Skin of body (tissue), 2 donors: Measurements from ENCODE around the gene LMNTD1. TPM values are rescaled to one million over a fixed set of nuclear protein-coding genes. Genes with fewer than 3 reads are reported as not detected.
A peak's percentile ranks its signal among the peaks of the same experiment; 100 is the strongest.
"Not testable (repeated sequence)": the region's sequence is repeated elsewhere in the genome, so short reads cannot be mapped to it uniquely, and the experiment has no call there.

ENCODE experiments used
- DNase-seq: peaks from one replicate; lab custom pipeline; 2025; lab: John Stamatoyannopoulos, UW
- total RNA-seq: library from RNA; depleted of rRNA; stranded (reverse); fragments of >200 nt; gene quantifications from one replicate; pipeline ENCODE4 v1.2.3, GENCODE V29; 2014

The LMNTD1 gene
- total RNA-seq, 1 donor from 2014 or later: 1.2 TPM

DNA sequence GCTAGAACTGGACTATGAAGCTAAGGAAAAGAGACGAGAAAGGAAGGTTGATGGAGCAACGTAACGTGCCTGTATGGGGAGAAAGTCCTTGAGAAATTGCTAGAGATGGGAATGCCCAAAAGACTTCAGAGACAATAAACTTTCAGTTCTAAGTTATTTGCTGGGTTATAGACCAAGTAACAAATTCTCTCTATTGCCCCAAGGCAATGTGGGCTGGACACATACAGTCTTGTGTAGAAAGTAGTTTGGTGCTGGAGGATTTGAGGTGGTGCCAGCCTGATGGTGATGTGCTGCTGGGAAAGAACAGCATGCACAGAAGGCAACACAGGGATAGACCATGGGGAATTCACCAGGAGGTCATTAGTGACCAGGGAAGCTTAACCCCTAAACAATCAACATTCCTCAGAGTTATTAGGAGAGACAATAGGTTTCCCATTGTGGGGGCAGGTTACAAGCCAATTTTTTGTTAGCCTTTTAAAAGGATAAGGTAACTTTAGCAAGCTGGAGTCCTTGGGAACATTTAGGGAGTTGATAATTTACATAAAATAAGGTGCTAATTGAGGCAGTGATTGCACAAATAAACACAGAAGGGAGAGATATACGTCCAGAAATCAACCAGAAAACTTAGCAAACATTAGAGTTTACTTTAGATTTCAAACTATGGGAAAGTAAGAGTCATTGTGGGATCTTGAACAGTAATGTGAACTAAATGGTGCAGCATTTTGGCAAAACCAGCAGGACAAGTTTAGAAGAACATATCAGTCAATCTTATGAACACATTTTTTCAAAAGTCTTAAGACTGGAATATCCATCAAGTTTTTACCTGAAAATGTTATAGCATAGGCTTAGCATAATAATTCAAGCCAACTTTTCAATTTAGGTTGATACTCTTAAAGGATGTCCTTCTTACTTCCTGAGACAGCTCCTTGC is 61.4 kb downstream of the LMNTD1 start:
- DNase-seq: no peak

GRCh38 chr12:25488956-25489870 is 63.9 kb downstream of the LMNTD1 start:
- DNase-seq: not testable (repeated sequence)

DNA sequence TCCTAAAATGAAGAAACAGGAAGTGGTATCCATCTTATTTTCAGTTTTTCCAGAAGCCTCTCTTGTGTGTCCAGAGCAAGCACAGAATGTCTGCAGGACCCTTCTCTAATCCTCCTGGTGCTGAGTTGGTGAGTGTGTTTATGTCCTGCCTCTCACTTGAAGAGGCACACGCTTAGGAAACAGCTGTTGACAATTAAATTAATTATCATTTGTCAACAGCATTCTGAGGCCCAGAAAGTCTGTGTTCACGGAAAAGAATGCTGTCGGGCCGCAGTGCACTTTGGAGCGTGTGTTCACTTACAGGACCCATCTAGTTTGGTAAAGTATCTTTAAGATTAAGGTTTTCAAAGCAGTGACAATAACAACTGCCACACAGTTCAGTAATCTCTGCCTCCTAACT is 70.5 kb downstream of the LMNTD1 start:
- peak; percentile 53 for DNase-seq

- DNase-seq: no peak
These were observed 72.9 kb downstream of the LMNTD1 start for GRCh38 chr12:25480145-25480544.

- no peak for DNase-seq
These were observed 75.9 kb downstream of the LMNTD1 start for GRCh38 chr12:25477217-25477616.

- no peak for DNase-seq
These were observed 80.6 kb downstream of the LMNTD1 start for GRCh38 chr12:25472453-25472852.

DNA sequence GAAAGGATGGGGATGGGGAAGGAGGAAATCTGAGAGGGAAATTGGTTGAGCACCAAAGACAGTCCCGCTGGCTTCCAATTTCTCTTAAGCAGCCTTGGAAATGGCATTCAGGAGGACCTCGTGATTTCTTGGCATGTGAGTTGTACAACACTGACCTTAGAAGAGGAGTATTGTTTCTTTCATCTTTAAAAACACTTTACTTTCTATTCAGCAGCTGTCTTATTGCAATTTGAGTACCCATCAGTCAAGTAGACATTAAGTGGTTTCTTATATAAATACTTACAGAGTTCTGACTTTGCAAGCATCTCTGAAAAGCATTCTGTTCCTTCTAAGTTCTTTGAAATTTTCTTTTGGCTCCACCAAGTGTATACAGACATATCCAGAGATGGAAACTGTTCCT is 83.2 kb downstream of the LMNTD1 start:
- DNase-seq: no peak

GRCh38 chr12:25469368-25469767 is 83.7 kb downstream of the LMNTD1 start:
- DNase-seq: no peak

DNA sequence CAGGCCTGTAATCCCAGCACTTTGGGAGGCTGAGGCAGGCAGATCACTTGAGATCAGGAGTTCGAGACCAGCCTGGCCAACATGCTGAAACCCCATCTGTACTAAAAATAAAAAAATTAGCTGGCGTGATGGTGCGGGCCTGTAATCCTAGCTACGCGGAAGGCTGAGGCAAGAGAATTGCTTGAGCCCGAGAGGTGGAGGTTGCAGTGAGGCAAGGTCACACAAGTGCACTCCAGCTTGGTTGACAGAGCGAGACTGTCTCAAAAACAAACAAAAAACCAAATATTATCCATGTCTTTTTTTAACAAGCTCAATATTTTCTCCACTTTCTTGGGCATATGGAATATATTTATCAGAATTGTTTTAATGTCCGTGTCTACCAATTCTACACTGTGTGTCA is 89.6 kb downstream of the LMNTD1 start:
- no peak for DNase-seq

DNA sequence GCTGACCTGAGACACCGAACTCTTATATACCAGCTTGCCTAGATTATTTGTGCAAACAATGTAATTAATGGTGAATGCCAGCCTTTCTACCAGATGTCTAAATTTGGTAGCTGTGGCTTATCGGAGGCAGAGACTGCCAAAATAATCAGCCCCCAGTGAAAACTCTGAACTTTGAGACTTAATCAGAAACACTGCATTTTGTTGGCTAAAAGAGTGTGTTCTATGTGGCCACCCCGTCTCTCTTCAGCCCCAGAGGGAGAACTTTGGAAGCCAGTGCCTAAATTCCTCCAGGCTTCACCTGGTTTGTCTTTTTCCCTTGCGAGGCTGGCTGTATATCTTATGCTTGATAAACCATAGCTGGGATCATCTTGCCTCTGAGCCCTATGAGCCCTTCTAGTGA is 90.1 kb downstream of the LMNTD1 start:
- no peak for DNase-seq

GRCh38 chr12:25459541-25459951 is 93.5 kb downstream of the LMNTD1 start:
- DNase-seq: no peak

GRCh38 chr12:25458047-25458552 is 95.0 kb downstream of the LMNTD1 start:
- peak; percentile 49 for DNase-seq

GRCh38 chr12:25456474-25456873 is 96.6 kb downstream of the LMNTD1 start:
- DNase-seq: no peak

DNA sequence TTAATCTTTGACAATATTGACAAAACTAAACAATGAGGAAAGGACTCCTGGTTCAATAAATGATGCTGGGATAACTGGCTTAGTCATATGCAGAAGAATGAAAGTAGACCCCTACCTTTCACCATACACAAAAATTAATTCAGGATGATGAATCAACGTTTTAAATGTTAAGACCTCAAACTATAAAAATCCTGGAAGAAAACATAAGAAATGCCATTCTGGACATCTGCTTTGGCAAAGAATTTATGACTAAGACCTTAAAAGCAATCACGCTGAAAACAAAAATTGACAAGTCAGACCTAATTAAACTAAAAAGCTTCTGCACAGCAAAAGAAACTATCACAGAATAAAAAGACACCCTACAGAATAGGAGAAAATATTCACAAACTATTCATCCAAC is 97.4 kb downstream of the LMNTD1 start:
- DNase-seq: no peak

DNA sequence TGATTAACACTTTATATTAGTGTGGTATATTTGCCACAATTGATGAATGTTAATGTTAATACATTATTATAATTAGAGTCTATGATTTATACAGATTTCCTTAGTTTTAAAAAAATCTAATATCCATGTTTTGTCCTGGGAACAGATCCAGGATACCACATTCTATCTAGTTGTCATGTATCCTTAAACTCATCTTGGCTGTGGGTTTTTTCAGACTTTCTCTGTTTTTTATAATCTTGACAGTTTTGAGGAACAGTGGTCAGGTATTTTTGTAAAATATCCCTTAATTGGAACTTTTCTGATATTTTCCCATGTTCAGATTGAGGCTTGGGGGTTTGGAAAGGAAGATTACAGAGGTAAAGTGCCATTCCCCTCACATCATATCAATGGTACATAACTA is 104.1 kb downstream of the LMNTD1 start:
- no peak for DNase-seq

- DNase-seq: no peak
These were observed 106.0 kb downstream of the LMNTD1 start for GRCh38 chr12:25447046-25447445.

DNA sequence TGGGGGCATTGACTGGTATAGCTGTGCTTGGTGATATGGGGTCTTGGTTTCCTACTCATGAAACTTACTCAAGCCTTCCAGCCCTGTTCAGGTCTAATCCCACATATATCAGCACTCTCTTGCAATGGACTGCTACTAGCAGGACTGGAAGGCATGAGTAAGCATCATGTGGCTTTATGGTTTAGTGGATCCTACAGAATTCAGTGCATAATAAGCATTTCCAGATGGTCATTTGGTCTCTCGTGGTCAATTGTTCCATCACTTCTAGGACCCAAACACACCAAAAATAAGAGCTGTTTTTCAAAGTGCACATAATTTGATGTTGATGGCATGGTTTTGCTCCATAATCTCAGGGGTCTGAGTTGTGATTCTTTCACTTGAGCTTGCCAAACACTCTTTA is 114.4 kb downstream of the LMNTD1 start:
- DNase-seq: no peak

DNA sequence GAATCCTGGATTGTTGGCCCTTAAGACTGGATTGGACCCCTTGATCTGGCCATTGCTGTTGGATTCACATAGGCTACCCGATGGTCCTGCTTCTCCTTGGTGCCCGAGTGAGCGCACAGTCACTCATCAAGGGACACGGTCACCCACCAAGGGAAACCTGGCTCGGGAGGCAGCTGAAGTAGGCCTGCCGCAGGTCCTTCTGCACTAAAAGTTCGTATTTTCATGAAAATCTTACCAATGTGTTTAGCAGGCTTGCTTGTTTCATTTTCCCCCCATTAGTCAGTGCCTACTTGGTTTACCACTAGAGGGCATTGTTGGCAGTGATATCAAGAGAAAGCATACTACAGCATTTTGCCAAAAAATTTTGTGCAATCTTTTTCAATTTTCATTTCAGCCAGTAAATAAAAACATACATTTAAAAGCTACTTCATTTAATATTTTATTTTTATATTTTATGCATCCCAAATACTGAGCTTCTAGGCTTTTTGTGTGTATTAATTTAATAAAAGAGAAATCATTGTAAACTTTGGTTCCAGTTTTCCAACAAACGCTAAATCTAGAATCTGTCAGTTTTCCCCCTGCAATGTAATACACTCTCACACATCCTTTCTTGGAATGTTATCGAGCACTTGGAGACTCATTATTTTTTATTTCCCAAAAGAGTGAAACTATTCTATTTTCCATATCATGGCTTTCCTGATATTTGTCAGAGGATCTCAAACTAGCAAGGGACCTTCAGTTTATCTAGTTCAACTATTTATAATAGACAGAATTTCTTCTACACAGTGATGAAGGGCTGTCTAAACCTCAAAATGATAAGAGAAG is 116.7 kb downstream of the LMNTD1 start:
- DNase-seq: peak; percentile 72

GRCh38 chr12:25435431-25435830 is 117.7 kb downstream of the LMNTD1 start:
- no peak for DNase-seq

DNA sequence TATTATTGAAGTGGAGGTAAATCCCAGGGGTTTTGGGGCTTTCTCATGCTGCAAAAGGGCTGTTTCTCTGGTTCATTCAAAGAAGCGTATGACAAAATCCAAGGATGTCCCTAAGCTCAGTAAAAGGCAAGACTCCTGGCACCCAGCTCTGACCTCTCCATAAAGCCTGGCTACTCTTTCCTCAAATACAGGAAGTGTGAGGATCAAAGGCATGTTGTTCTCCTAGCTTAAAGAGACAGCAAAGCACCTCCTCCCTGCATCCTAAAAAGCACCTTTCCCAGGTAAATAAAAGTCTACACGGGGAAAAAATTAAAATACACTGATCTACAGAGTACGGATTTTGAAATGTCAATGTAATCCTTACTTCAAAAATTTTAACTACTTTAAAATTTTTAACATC is 118.6 kb downstream of the LMNTD1 start:
- DNase-seq: no peak
